Mammary epithelial cell (primary cell): ENCODE results near the gene LIPH.
A peak's percentile ranks its signal among the peaks of the same experiment; 100 is the strongest.

Experiments
- CTCF ChIP-seq, 2 donors: IDR thresholded peaks in 1 of 2; conservative IDR thresholded peaks in 1 of 2; 2 replicates each; pipeline ENCODE4 v1.5.1; 2011 to 2012; ENCODE audit warnings: inconsistent platforms in 2 of 2, low read length in 2 of 2, mild to moderate bottlenecking in 2 of 2, control low read depth in 1 of 2, low read depth in 1 of 2; ENCODE audit not compliant: insufficient read depth in 1 of 2; ENCODE audit errors: extremely low read depth in 1 of 2
- EZH2 ChIP-seq: IDR thresholded peaks from 2 replicates; pipeline ENCODE4 v1.6.1; 2012; ENCODE audit warnings: low read length, inconsistent platforms, borderline replicate concordance

GRCh38 chr3:185460719-185461350, 91.6 kb downstream of the LIPH start:
- TF ChIP-seq CTCF (conservative IDR thresholded peaks at IDR 0.05 in 1 of 2, IDR thresholded peaks at IDR 0.05 in 1 of 2; ENCODE audit: extremely low read depth in 1 of 2, insufficient read depth in 1 of 2, low read depth in 1 of 2, low read length in 2 of 2) (peak; percentile 25 to 50), EZH2 (no peak)
